Stimulated activated CD8-positive, alpha-beta memory T cell treated with anti-CD3 and anti-CD28 coated beads, Interleukin-2, amount 100 ng/mL, for 1 hour (primary cell): ENCODE data around the gene EDIL3.

Source experiments
- DNase-seq, 2 donors: peaks; one replicate each; pipeline ENCODE4 v3.0.0-alpha.2; 2020; ENCODE audit warnings: low read depth in 2 of 2

EDIL3 gene

DNA sequence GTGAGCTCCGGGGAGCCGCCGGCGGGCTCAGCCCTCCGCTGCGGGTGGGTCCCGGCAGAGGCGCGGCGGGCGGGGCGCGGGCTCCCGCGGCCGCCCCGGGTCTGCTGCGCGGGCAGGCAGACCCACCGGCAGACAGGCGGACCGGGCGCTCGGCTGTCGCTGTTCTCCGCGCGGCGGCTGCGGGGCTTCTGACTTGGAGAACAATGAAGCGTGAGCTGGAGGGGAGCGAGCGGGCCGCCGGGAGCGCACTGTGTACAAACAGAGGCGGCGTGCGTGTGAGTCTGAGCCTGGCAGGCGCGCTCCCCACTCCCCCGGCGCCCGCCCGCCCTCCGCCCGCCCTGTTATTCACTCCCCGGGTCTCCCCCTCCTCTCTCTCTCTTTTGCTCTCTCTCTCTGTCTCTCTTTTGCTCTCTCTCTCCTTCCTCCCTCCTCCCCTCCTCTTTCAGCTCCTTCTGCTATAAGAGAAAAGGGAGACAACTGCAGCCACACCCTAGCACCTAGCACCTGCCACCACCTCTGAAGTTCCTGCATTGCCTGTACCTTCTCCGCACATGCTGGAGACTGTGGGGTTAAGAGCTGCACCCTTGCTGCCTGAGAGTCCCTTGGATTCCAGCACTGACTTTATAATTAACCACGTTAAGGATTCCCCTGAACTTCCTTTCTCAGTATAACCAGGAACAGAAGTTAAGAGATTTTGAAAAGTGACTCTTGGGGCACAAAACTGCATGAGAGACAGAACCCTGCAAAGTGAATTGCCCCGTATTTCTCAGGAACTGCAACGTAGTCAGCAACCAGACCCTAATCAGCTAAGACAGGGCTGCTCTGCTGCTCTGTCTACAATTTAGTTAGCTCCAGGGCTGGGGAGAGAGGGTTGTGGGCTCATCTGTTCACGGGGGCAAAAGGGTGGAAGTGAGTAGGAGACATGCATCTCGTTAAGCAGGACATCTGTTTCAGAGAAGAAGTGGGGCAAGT lies at the start of gene EDIL3:
EDIL3 (minus strand) TSS at position 277 of the 972 bp plus-strand sequence. CDS start 506 bp downstream, outside the sequence.
- no peak for DNase-seq

- DNase-seq, result no peak
Observed at GRCh38 chr5:84433461-84433860, 48.8 kb upstream of the EDIL3 start.

DNA sequence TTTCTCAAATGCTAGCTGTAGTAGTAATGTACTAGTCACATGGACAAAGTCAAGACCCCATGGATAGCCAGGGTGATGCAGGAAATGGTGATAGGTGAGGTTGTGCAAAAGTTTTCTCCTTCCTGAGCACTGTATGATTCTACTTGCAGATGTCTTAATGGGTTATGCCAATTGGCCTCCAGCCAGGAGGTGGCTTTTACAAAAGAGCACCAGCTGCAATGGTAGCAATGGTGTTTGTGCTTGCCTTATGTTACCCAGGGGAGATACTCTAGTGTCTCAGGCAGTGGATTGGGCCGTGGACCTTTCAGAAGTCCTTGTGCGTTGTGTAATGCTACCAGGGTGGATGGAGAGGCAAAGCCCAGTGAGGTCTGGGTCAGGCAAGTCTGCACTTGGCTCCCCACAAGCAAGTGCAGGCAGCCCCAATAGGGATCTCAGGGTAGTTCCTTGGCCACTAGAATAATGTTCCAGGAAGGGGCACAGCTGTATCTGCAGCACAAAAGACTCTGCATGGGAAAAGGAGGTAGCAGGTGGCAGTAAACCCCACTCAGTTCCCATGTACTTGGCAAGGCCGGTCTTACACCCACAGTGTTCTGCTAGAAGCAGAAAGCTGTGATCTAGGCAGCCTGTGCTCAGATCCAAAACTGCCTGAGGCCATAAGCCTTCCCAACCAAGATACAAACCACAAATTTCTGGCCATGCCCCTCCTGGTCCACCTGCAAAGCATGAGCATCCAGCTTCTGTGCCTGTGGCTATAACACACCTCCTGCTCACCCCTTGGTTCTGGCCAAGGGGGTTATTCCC lies 46.4 kb upstream of the EDIL3 start:
- DNase-seq, result no peak

DNA sequence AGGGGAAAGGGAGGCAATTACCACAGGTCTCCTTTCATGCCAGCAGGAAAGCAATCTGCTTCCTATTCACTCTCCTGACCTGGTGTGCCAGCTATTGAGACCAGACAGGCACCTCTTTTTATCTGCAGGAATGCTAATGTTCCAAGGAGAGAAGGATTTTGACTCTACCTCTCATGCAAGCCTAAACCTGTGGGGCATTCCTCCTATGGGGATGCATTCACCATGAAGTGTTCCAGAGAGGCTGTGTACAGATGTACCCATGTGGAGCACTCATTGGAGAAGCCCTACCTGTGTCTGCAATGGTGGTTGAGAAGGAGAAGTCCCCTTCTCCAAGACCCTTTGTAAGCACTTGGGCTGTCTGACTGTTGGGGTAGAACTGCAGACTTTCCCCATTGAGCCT lies 45.4 kb upstream of the EDIL3 start:
- DNase-seq, result no peak

- no peak for DNase-seq
Observed at GRCh38 chr5:84425365-84425881, 40.7 kb upstream of the EDIL3 start.

DNA sequence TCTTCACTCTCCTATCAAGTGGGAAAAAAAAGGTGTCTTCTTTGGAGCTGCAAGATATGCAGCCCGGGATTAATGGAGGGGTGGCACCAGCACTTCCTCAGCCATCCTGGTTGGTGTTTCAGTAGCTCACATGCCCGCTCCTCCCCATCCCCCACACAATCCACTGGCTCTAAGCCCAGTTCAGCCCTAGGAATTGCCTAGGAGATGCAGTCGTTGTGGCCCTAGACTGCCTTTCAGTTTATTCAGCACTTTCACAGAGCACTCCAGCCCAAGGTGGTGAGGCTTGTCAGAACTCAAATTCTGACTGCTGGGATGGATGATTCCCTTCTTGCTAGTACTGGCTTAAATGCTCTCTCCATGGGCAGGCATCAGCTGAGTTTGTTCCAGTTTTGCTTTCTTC lies 35.1 kb upstream of the EDIL3 start:
- no peak for DNase-seq

DNA sequence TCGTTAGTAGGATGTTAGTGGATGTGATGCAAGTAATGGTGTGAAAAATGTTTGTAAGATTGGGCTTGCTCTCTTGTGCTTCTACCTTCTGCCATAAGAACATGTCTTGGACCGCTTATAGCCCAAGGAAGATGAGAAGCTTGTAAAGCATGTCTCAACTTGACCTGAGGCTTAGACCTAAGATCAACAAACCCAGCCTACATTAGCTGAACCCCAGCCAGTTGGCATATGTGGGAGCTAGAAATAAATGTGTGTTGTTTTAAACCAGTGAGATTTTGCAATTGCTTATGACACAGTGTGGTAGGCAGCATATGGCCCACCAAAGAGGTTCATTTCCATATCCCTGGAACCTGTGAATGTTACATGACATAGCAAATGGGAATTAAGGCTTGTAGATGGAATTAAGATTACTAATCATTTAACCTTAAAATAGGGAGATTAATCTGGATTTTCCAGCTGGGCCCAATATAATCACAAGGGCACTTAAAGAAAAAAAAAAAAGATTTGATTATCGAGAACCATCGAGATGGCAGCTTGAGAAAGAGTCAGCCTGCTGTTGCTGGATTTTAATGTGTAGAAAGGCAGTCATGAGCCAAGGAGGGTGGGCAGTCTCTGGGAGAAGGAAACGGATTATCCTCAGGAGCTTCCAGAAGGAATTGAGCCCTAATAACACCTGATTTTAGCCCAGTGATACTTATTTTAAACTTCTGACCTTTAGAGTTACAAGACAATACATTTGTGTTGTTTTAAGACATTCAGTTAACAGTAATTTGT lies 27.3 kb upstream of the EDIL3 start:
- no peak for DNase-seq

DNA sequence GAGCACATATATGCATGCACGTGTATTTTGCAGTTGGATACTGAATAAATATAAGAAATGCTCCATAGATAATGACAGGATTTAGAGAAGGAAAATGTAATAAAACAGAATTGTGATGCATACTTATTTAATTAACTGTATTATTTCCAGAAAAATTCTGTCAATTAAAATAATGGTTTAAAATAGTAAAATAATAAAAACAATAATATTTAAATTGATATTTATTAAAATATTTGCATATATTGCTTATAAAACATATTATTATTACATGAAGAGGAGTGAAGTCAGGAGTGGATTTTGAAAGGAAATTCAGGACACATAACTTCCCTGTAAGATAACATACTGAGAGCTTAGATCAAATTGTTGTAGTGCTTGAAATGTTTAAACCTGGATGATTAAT lies 21.4 kb upstream of the EDIL3 start:
- no peak for DNase-seq

DNA sequence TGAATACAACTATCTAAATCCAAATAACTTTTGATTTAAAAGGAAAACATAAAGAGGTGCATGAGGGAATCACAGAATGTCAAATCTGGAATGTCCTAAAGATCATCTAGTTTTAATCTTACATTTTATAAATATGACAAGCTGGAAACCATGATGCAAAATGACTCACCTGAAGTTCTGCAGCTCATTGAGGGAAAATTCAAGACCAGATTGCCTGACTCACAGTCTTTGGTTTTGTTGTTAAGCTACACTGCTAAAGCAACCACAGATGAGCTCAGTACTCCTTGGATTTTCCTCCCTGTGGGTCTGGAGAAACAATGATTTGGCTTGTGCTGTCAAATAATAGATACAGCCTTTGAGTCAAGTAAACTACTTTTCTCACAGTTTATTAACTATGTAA lies 19.1 kb upstream of the EDIL3 start:
- no peak for DNase-seq

DNA sequence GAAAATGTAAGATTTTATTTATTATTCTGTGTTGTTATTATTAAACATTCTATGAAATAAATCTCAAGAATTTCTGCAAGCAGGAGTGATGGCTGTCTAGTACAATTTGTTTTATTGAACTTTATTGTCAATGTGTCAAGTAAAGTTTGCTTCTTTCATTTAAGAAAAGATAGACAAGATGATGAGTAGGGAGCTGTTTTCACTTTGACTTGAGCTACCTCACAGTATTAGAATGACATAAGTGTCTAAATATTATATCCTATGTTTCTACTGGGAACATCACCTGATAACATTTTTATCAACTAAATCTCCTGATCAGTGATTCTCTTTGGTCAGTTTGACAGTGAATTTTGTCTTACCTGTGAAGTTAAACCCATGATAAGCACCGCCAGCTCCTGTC lies 12.7 kb upstream of the EDIL3 start:
- no peak for DNase-seq

- DNase-seq, result no peak
Observed at GRCh38 chr5:84393969-84394368, 9.3 kb upstream of the EDIL3 start.

GRCh38 chr5:84392836-84393235 lies 8.2 kb upstream of the EDIL3 start:
- no peak for DNase-seq

DNA sequence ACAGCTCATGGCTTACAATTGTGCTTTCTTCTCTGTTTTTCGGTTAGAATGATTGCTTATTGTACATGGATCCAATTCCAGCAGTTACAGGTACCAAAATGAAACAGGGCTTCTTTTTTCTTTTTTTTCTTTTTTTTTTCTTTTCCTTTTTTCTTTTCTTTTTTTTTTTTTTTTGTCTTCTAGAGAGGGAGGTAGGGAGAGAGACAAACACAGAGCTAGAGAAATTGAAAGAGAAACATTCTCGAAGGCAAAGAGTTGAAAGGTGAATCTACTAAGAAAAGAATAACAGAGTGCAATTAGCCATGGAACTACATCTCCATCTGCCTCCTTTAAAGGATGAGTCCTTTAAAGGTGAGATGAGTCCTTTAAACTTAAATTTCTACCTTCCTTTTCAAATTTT lies 1.0 kb upstream of the EDIL3 start:
- DNase-seq, result no peak

DNA sequence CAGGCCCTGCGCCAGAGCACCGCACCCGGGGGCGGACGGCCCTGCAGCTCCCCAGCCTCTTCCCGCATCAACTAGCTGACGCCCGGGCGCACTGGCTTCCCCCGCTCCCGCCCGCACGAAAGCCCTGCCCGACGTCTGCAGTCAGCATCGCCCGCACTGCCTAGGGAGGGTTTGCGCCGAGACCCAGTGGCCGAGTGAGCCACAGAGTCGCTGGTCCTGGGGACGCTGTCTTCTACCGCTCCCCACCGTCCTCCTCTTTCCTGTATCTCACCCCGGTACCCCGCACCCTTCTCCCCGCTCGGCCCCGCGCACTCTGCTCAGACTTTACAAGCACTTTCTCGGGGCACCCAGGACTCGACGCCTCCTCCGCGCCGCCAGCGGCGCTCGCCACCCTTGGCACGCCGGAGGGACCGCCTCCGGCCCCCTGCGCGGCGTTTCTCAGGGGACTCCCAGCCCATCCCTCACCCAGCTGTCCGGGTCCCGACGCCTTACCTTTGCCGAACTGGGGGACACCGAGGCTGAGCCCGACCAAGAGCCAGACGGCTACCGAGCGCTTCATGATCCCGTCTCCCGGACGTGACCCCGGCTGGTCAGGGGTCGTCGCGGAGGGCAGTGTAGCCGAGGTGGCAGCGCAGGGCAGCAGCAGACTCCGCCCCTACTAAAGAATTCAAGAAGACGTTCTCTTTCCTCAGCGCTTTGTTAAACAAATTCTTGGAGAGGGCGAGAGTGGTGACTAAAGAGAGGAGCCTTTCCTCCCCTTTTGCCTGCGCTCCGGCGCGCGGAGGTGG lies 670 bp downstream of the EDIL3 start:
- DNase-seq, result no peak

GRCh38 chr5:84383296-84383815 lies 1.3 kb downstream of the EDIL3 start:
- no peak for DNase-seq

- no peak for DNase-seq
Observed at GRCh38 chr5:84382363-84383295, 2.1 kb downstream of the EDIL3 start.

- DNase-seq, result no peak
Observed at GRCh38 chr5:84381502-84382362, 2.9 kb downstream of the EDIL3 start.

GRCh38 chr5:84379749-84380148 lies 4.9 kb downstream of the EDIL3 start:
- no peak for DNase-seq

DNA sequence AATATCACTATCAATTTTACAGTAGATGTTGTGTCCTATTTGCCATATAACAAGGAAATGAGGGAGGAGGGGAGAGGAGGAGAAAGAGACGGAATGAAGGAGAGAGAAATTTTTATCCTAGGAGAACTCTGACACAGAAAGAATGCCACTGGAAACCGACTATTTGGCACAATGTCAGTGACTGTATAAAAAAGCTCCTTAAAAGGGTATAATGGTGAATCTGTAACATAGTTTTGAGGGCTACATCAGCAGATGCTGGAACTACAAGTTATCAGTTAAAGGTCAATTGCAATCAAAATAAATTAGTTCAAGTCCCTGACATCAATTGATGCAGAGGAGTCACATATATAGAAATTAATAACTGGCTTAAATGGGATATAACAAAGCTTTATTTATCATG lies 5.7 kb downstream of the EDIL3 start:
- no peak for DNase-seq
